IMR-90 (cell line): ENCODE measurements around the gene SOCS2. TPM values are rescaled to one million over a fixed set of nuclear protein-coding genes. Genes with fewer than 3 reads are reported as not detected.

ENCODE experiments used
- ATAC-seq: fragments of 200-7000 bp; cut with Tn5 transposase; 2 replicates; pipeline ENCODE4 v1.9.1; 2020; ENCODE audit warnings: low read depth, mild to moderate bottlenecking, moderate library complexity
- BruUV-seq: library from RNA; stranded (reverse); fragments of 400-500 nt; replicated peaks from 2 replicates; lab custom pipeline; 2021; lab: Mats Ljungman, UMichigan
- CTCF ChIA-PET: fragments of 300-600 bp; formaldehyde crosslinking; extraction: SDS; loops from one replicate; lab custom pipeline; 2021; ENCODE audit warnings: antibody characterized with exemption; lab: Yijun Ruan, JAX
- POLR2A ChIA-PET: fragments of 300-600 bp; sonication (Branson Sonifier 250); formaldehyde crosslinking; loops from one replicate; lab custom pipeline; 2022; ENCODE audit warnings: antibody characterized with exemption; ENCODE audit not compliant: unreplicated experiment; lab: Charles Lee
- DNase-seq: peaks from one replicate; pipeline ENCODE4 v3.0.0; 2013
- H2AFZ ChIP-seq: replicated peaks from 2 replicates; pipeline ENCODE3; 2013; ENCODE audit warnings: low read length, mild to moderate bottlenecking; ENCODE audit not compliant: poor library complexity
- H2AK5ac ChIP-seq: 2 replicates; pipeline ENCODE4 v1.6.1; 2013; ENCODE audit warnings: low read depth, low read length, inconsistent platforms
- H2AK9ac ChIP-seq: replicated peaks from 2 replicates; pipeline ENCODE3; 2013; ENCODE audit warnings: mild to moderate bottlenecking, low read depth, low read length, moderate library complexity; ENCODE audit not compliant: poor library complexity
- H2BK120ac ChIP-seq: 2 replicates; pipeline ENCODE4 v1.6.1; 2013; ENCODE audit warnings: low read depth, low read length, inconsistent platforms
- H2BK15ac ChIP-seq: 3 replicates; pipeline ENCODE4 v1.6.1; 2013; ENCODE audit warnings: low read depth, low read length, inconsistent platforms
- H2BK20ac ChIP-seq: 2 replicates; pipeline ENCODE4 v1.6.1; 2013; ENCODE audit warnings: low read depth, mild to moderate bottlenecking, inconsistent platforms, low read length, moderate library complexity
- H2BK5ac ChIP-seq: 2 replicates; pipeline ENCODE4 v1.6.1; 2013; ENCODE audit warnings: mild to moderate bottlenecking, low read depth, low read length, inconsistent platforms; ENCODE audit not compliant: poor library complexity, severe bottlenecking
- H3K14ac ChIP-seq: replicated peaks from 2 replicates; pipeline ENCODE4 v1.6.1; 2013; ENCODE audit warnings: low read depth, low read length, inconsistent platforms
- H3K18ac ChIP-seq: 2 replicates; pipeline ENCODE4 v1.6.1; 2013; ENCODE audit warnings: low read depth, low read length, control low read depth
- H3K23ac ChIP-seq: 2 replicates; pipeline ENCODE4 v1.6.1; 2013; ENCODE audit warnings: low read depth, low read length, inconsistent platforms
- H3K27ac ChIP-seq: 2 replicates; pipeline ENCODE4 v1.5.1; 2013; ENCODE audit warnings: mild to moderate bottlenecking, control low read depth, low read length; ENCODE audit not compliant: insufficient read depth
- H3K27me3 ChIP-seq: 2 replicates; pipeline ENCODE4 v1.6.1; 2013; ENCODE audit warnings: low read length; ENCODE audit not compliant: control insufficient read depth, insufficient read depth
- H3K36me3 ChIP-seq: 2 replicates; pipeline ENCODE4 v1.6.1; 2013; ENCODE audit warnings: low read length, mixed read lengths; ENCODE audit not compliant: control insufficient read depth, insufficient read depth
- H3K4ac ChIP-seq: 2 replicates; pipeline ENCODE4 v1.6.1; 2013; ENCODE audit warnings: low read depth, low read length, inconsistent platforms
- H3K4me1 ChIP-seq: 2 replicates; pipeline ENCODE4 v1.6.1; 2013; ENCODE audit warnings: low read length, mixed read lengths; ENCODE audit not compliant: control insufficient read depth, insufficient read depth
- H3K4me2 ChIP-seq: 2 replicates; pipeline ENCODE4 v1.6.1; 2013; ENCODE audit warnings: low read depth, mild to moderate bottlenecking, control low read depth, low read length, moderate library complexity
- H3K4me3 ChIP-seq: 2 replicates; pipeline ENCODE4 v1.5.1; 2013; ENCODE audit warnings: low read depth, mild to moderate bottlenecking, control low read depth, low read length, moderate library complexity; ENCODE audit not compliant: insufficient read depth
- H3K56ac ChIP-seq: 2 replicates; pipeline ENCODE4 v1.6.1; 2013; ENCODE audit warnings: low read length, inconsistent platforms; ENCODE audit not compliant: insufficient read depth; ENCODE audit errors: extremely low read depth
- H3K79me1 ChIP-seq, 2 experiments: 2 replicates each; pipeline ENCODE4 v1.6.1; 2013; ENCODE audit warnings: low read length in 2 of 2, inconsistent platforms in 1 of 2, low read depth in 1 of 2
- H3K9ac ChIP-seq: 2 replicates; pipeline ENCODE4 v1.6.1; 2013; ENCODE audit warnings: low read depth, low read length, control low read depth
- H3K9me1 ChIP-seq: 2 replicates; pipeline ENCODE4 v1.6.1; 2013; ENCODE audit warnings: low read length, inconsistent platforms; ENCODE audit not compliant: insufficient read depth
- H3K9me3 ChIP-seq: 2 replicates; pipeline ENCODE4 v1.6.1; 2013; ENCODE audit warnings: low read length; ENCODE audit not compliant: control insufficient read depth, insufficient read depth
- H4K20me1 ChIP-seq: 2 replicates; pipeline ENCODE4 v1.6.1; 2013; ENCODE audit warnings: low read length, inconsistent platforms; ENCODE audit not compliant: insufficient read depth
- H4K5ac ChIP-seq: 2 replicates; pipeline ENCODE4 v1.6.1; 2013; ENCODE audit warnings: mild to moderate bottlenecking, low read depth, low read length, control low read depth
- H4K8ac ChIP-seq, 2 experiments: 2 replicates each; pipeline ENCODE4 v1.6.1; 2013; ENCODE audit warnings: low read depth in 2 of 2, low read length in 2 of 2, control low read depth in 1 of 2, inconsistent platforms in 1 of 2
- H4K91ac ChIP-seq: 2 replicates; pipeline ENCODE4 v1.6.1; 2013; ENCODE audit warnings: low read depth, low read length, inconsistent platforms; ENCODE audit not compliant: insufficient read depth
- BHLHE40 ChIP-seq: fragments of 150-350 bp; IDR thresholded peaks from 2 replicates; pipeline ENCODE4 v1.6.1; 2016; ENCODE audit warnings: mild to moderate bottlenecking, low read depth, low read length
- CEBPB ChIP-seq: IDR thresholded peaks from 2 replicates; pipeline ENCODE4 v1.6.1; 2012; ENCODE audit warnings: low read depth, low read length, improper control_type of control experiment
- CHD1 ChIP-seq: IDR thresholded peaks from 2 replicates; pipeline ENCODE4 v1.6.1; 2012; ENCODE audit warnings: low read depth, low read length, improper control_type of control experiment
- CTCF ChIP-seq: conservative IDR thresholded peaks from 2 replicates; pipeline ENCODE4 v1.5.1; 2012; ENCODE audit warnings: mild to moderate bottlenecking, low read depth, low read length, improper control_type of control experiment
- ELK1 ChIP-seq: fragments of 150-350 bp; IDR thresholded peaks from 2 replicates; pipeline ENCODE4 v1.6.1; 2016; ENCODE audit warnings: low read depth, mild to moderate bottlenecking, low read length, moderate library complexity, borderline replicate concordance
- FOS ChIP-seq: fragments of 150-350 bp; IDR thresholded peaks from 2 replicates; pipeline ENCODE4 v1.6.1; 2016; ENCODE audit warnings: low read depth, low read length
- MAFK ChIP-seq: IDR thresholded peaks from 2 replicates; pipeline ENCODE4 v1.6.1; 2012; ENCODE audit warnings: low read depth, low read length, improper control_type of control experiment
- MAZ ChIP-seq: IDR thresholded peaks from 2 replicates; pipeline ENCODE4 v1.6.1; 2012; ENCODE audit warnings: low read depth, mild to moderate bottlenecking, low read length, improper control_type of control experiment, moderate library complexity, borderline replicate concordance
- NFE2L2 ChIP-seq: fragments of 150-350 bp; IDR thresholded peaks from 2 replicates; pipeline ENCODE4 v1.6.1; 2016; ENCODE audit warnings: low read depth, mild to moderate bottlenecking, low read length
- POLR2A ChIP-seq: IDR thresholded peaks from 2 replicates; pipeline ENCODE4 v1.6.1; 2012; ENCODE audit warnings: mild to moderate bottlenecking, low read depth, low read length
- RAD21 ChIP-seq: IDR thresholded peaks from 2 replicates; pipeline ENCODE4 v1.6.1; 2012; ENCODE audit warnings: low read length, improper control_type of control experiment
- RFX5 ChIP-seq: IDR thresholded peaks from 2 replicates; pipeline ENCODE4 v1.8.0; 2012; ENCODE audit warnings: low read depth, mild to moderate bottlenecking, low read length, moderate library complexity
- SMC3 ChIP-seq: fragments of 150-350 bp; IDR thresholded peaks from 2 replicates; pipeline ENCODE4 v1.6.1; 2016; ENCODE audit warnings: low read depth, mild to moderate bottlenecking, antibody characterized with exemption, low read length, moderate library complexity
- USF2 ChIP-seq: fragments of 150-350 bp; IDR thresholded peaks from 2 replicates; pipeline ENCODE4 v1.6.1; 2017; ENCODE audit warnings: mild to moderate bottlenecking, antibody characterized with exemption, low read length, low read depth
- WGBS, 2 experiments: methylation state at CpG; one replicate each; pipeline versions ENCODE4 v1.1.5 to v1.1.7; 2013; ENCODE audit warnings: missing lambda C conversion rate in 2 of 2; ENCODE audit not compliant: insufficient read length in 1 of 2; ENCODE audit errors: extremely low coverage in 2 of 2; 5-methylcytosine and 5-hydroxymethylcytosine counted together
- dilution Hi-C: fragments of 300-500 bp; cut with HindIII; formaldehyde crosslinking; loops from one replicate; pipeline ENCODE4 v1.14.3; 2018; ENCODE audit warnings: low sequenced_read_pairs; ENCODE audit not compliant: unreplicated experiment
- in situ Hi-C: fragments of 300-500 bp; cut with MboI; formaldehyde crosslinking; loops from 3 replicates; pipeline ENCODE4 v1.14.3; 2019; ENCODE audit warnings: low sequenced_read_pairs, inconsistent platforms, mixed read lengths
- intact Hi-C: fragments of 100-400 bp; cut with micrococcal nuclease; formaldehyde crosslinking; loops from 2 replicates; pipeline ENCODE4 v1.10.0; 2022
- polyA plus RNA-seq, 3 experiments: library from polyadenylated mRNA; depleted of rRNA; stranded (reverse); fragments of >200 nt; gene quantifications; 2 replicates each; pipeline ENCODE4 v1.2.3, GENCODE V29; 2012; ENCODE audit warnings: low replicate concordance in 1 of 3
- total RNA-seq: library from RNA; depleted of rRNA; stranded (reverse); fragments of >200 nt; gene quantifications from 2 replicates; pipeline ENCODE4 v1.2.3, GENCODE V29; 2012

Gene SOCS2
- total and polyA plus RNA-seq, 2 of the 4 experiments (the other 2 are of a cell fraction) = 12.0 to 12.4 TPM

GRCh38 chr12:93582351-93582750, 9.9 kb downstream of the SOCS2 start:
- ATAC-seq (no peak), DNase-seq (no peak)
- BruUV-seq = no TSS peak
- H3K56ac ChIP-seq = no peak overlapping the region
- no peak overlapping the region for H4K5ac ChIP-seq
- no peak overlapping the region for H4K91ac ChIP-seq
- peaks cover 15 to 59% of the 10 kb centered on the region in 2 experiments; a peak in 3 of 4 replicates for H3K79me1 ChIP-seq
- no peak overlapping the region for H3K18ac ChIP-seq
- WGBS, 2 experiments = 90% methylated on average over 2 of the region's 8 CpGs; no CpG with 5 or more reads in 1 of the 2 experiments
- in situ Hi-C loops = no loop called here
- no peak overlapping the region for H3K4ac ChIP-seq
- peaks cover 4% of the 10 kb centered on the region; the same call in 1 of the 2 replicates for H3K9me1 ChIP-seq
- H3K14ac ChIP-seq = no peak overlapping the region
- no peak overlapping the region for H2BK5ac ChIP-seq
- H3K36me3 ChIP-seq = peaks cover 2% of the 10 kb centered on the region; the same call in 1 of the 2 replicates
- H3K9ac ChIP-seq = no peak overlapping the region
- H2AK5ac ChIP-seq = no peak overlapping the region
- TF ChIP-seq NFE2L2 = no peak
- TF ChIP-seq SMC3 = no peak
- no peak for TF ChIP-seq USF2
- no peak for TF ChIP-seq MAFK
- no peak for TF ChIP-seq CTCF
- no peak for TF ChIP-seq RAD21
- TF ChIP-seq MAZ = no peak
- no peak for TF ChIP-seq FOS
- TF ChIP-seq RFX5 = no peak
- no peak for TF ChIP-seq BHLHE40
- TF ChIP-seq CEBPB = no peak
- TF ChIP-seq ELK1 = no peak
- TF ChIP-seq POLR2A = no peak
- no peak for TF ChIP-seq CHD1
- no peak overlapping the region for H2BK15ac ChIP-seq
- no peak overlapping the region for H3K4me2 ChIP-seq
- CTCF ChIA-PET = no interaction called here
- no peak overlapping the region for H2AFZ ChIP-seq
- H3K4me3 ChIP-seq = no peak overlapping the region
- peaks cover 9% of the 10 kb centered on the region; the same call in 1 of the 2 replicates for H4K20me1 ChIP-seq
- H4K8ac ChIP-seq = no peak overlapping the region
- dilution Hi-C loops = no loop called here
- POLR2A ChIA-PET = no interaction called here
- H3K23ac ChIP-seq = no peak overlapping the region
- intact Hi-C loops = no loop called here
- H3K27me3 ChIP-seq = no peaks in the 10 kb centered on the region
- H2BK20ac ChIP-seq = no peak overlapping the region
- no peak overlapping the region for H2BK120ac ChIP-seq
- no peaks in the 10 kb centered on the region for H3K9me3 ChIP-seq
- no peak overlapping the region for H3K27ac ChIP-seq
- H3K4me1 ChIP-seq = peaks cover 10% of the 10 kb centered on the region
- no peak overlapping the region for H2AK9ac ChIP-seq
